ENCODE data around the gene CHRNA3.
"Not testable (repeated sequence)": the region's sequence is repeated elsewhere in the genome, so short reads cannot be mapped to it uniquely, and the experiment has no call there.

Gene CHRNA3

DNA sequence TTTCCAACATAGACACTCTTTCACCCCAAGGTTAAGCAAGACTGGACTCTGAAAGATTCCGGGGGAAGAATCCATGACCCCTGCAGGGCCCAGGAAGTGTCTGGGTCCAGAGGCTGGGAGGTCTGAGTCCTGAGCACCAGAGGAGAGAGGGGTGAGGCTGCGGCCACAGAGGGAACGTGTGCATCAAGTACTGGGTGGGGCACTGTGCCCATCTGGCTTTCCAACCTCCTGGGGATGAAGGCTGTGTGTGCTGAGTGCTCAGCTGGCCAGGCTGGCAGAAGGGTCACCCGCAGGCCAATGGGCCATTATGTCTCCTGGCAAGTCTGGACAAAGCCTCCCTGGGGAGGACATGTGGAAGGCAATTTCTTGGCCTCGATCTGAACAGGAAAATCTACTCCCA is 3.3 kb downstream of the CHRNA3 start:
- DNase-seq (ENCODE audit: low spot score), result no peak

DNA sequence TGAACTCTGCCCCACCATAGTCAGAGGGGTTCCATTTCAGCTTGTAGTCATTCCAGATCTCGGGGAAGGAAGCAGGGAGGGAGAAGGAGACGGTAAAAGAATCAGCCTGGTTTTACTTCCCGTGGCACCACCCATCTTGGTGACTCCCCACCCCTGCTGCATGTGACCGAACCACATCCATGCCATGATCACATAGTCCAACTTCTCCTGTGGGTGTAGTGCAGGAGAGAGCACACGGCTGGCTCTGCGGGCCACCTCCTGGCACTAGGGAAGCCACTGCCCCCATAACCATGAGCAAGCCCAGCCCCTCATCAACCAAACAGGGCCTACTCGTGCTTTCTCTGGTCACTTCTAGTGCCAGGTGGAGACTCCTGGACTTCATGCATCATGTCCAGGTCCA is 3.7 kb downstream of the CHRNA3 start:
- DNase-seq (ENCODE audit: low spot score), result no peak

DNA sequence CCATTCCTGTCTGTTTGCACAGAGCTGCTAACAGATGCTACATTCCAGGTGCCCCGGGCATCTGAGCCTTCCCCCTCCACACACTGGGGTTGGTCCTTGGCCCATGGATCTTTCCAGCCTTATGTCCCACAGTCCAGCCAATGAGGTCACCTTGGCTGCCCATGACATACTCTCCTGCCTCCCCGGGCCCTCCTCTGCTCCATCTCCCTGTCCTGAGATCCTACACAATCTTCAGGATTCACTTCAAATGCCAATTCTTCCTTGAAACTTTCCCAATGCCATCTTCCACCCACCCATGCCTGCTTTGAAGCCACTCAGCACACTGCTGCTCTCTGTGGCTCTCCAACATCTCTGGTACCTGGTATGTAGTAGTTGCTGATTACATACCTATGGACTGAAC is 4.3 kb downstream of the CHRNA3 start:
- DNase-seq (ENCODE audit: low spot score), result no peak

DNA sequence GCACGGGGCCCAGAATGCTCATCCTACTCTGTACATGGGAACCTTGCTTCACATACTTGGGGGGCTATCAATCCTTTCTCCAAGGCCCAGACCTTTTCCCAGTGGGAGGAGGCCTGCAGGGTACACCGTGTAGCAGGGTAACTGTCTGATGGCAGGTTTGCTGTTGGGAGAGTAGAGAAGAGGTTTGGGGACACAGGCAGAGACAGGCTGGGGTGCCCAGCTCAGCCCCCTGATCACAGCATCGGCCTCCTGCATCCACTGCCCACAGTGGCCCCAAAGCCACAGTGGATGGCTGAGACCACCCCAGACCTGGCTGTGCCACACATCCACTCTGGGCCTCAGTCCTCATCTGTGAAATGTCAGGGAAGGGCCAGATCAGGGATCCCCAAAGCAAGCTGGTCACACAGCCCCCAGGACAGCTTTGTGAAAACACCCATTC is 5.6 kb downstream of the CHRNA3 start:
- DNase-seq (ENCODE audit: low spot score), result no peak

DNA sequence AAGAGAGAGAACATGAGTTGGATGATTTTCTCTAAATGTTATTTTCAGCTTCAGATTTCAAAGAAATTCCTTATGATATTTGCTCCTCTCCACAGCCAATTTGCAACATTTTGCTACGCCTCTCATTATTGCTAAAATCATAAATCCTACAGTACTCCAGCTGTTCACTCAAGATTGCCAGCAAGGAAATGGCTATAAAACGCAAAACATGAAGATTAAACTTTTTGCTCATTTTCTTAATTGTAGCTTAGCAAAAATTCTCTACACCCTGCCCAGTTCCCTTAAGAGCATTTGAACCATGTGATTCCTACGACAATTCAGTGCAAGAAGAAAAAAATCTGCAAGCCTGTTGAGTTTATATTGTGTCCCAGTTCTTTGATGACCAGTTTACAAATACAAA is 6.8 kb downstream of the CHRNA3 start:
- DNase-seq (ENCODE audit: low spot score), result peak; percentile 0

DNA sequence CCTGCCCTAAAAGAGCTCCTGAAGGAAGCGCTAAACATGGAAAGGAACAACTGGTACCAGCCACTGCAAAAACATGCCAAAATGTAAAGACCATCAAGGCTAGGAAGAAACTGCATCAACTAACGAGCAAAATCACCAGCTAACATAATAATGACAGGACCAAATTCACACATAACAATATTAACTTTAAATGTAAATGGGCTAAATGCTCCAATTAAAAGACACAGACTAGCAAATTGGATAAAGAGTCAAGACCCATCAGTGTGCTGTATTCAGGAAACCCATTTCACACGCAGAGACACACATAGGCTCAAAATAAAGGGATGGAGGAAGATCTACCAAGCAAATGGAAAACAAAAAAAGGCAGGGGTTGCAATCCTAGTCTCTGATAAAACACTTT is 11.2 kb downstream of the CHRNA3 start:
- not testable (repeated sequence) for DNase-seq (ENCODE audit: low spot score)

DNA sequence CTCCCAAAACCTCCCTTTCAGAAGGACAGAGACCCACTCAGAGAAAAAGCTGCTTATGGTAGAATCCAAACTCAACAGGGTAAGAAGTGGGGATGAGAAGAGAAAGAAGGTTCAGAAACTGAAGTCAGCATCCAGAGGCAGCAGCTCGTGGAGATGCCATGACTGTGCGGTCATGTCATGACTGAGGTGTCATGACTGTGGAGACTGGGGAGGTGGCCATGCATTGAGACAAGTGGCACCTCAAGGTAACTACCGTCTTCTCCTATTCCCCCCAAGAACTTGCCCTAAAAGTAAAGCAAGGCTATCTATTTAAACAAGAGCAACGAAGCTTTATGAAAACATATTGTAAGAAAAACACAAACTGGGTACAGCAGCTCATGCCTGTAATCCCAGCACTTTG is 15.1 kb downstream of the CHRNA3 start:
- DNase-seq (ENCODE audit: low spot score), result no peak

DNA sequence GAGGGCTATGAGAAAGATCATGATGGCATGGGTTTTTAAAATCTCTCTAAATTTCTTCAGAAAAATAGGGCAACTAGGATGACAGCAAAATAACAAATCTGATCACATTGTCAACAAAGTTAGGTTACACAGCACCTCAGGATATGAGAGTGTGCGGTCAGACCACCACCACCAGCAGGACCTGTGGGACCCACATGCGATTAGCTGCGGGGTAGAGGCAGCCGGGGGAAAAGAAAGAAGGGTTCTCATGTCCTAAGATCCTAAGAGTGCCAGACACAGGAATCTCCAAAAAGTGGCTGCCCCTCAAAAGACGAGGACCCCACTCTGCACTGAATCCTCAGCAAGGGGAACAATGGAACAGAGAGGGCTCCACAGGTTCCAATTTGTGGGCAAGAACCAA is 15.6 kb downstream of the CHRNA3 start:
- no peak for DNase-seq (ENCODE audit: low spot score)

DNA sequence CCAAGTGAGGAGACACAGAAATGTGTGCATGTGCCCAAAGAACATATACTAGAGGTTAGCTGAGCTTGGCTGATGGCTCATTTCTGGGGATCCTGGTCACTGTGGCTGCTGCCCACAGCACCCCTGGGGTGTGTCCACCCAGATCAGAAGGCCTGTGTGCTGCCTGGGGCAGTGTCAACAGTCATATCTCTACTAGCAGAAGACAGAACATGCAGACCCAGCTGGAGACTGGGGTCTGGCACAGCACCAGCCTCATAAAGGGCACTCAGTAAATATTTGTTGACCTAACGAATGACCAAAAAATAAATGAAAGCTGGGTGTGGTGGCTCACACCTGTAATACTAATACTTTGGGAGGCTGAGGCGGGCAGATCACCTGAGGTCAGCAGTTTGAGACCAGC is 16.4 kb downstream of the CHRNA3 start:
- no peak for DNase-seq (ENCODE audit: low spot score)

DNA sequence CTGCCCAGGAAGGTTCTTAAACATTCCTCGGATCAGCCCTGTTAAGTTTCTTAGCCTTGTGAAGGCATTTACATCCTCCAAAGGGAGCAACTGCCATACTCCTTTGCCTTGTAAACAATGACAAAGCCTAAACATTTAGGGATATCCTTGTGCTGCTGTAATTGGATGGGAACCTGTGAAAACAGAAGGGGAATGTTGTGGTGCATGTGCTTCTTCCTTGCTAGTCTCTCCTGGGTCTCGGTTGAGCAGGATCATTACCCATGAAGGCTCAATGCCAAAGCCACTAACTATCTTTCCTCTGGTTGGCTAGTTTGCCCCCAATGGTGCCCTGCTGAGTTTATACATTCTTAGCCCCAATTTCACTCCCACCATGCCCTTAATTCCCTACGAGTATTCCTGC is 17.3 kb downstream of the CHRNA3 start:
- no peak for DNase-seq (ENCODE audit: low spot score)

DNA sequence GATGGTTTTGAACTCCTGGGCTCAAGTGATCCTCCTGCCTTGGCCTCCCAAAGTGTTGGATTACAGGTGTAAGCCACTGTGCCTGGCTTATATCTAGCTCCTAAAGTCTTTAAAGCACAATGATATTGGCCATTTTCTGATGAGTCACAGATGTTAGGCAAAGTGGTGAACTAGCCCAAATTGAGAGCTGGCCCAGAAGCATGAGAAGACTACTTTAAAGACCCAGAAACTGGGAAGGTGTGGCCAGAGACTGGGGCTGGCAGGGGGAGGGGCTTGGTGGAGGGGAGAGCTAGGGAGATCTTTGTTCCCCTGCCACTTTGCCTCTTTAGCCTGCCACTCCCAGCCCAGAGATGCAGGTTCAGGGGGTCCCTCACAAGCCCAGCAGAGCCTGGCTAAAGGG is 21.6 kb downstream of the CHRNA3 start:
- no peak for DNase-seq (ENCODE audit: low spot score)

DNA sequence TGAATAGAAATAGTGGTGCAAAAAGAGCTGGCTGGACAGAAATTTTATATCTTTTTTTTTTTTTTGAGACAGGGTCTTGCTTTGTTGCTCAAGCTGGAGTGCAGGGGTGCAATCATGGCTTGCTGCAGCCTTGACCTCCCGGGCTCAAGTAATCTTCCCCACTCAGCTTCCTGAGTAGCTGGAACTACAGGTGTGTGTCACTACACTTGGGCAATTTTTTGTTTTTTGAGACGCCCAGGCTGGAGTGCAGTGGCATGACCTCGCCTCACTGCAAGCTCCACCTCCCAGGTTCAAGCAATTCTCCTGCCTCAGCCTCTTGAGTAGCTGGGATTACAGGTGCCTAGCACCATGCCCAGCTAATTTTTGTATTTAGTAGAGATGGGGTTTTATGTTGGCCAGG is 22.4 kb downstream of the CHRNA3 start:
- no peak for DNase-seq (ENCODE audit: low spot score)

DNA sequence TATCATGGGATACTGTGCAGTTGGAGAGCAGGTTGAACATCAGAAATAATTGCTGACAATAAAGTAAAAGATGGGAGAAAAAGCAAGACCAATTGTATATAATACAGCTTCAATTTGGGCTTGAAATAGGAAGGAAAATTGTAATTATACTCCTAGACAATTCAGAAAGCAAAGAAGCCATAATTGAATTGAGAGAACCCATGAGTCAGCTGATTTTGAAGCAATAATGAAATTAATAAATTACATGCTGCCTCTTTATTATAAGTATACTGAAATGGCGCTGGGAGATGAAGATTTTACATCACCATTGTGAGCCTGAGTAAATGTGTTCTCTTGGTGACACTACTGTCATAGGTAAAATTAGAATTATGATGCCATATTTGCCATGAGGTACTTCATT is 23.2 kb downstream of the CHRNA3 start:
- DNase-seq (ENCODE audit: low spot score), result no peak

DNA sequence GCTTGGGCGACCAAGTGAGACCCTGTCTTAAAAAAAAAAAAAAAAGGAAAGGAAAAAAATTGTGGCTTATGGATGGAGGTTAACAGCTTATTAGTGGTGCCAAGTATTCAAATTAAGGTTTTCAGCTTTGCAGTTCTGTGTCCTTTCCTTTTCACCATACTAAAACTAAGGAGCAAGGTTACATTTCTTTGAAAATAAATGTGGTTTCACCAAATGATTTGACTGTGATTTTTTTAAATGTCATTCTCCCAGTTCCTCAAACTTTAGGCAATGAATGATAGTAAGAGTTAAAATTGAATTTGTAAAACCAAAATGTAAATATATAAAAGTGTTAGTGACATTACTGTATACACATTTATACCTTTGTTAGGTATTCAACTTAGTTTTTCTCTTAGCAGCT is 45.9 kb downstream of the CHRNA3 start:
- no peak for DNase-seq (ENCODE audit: low spot score)

DNA sequence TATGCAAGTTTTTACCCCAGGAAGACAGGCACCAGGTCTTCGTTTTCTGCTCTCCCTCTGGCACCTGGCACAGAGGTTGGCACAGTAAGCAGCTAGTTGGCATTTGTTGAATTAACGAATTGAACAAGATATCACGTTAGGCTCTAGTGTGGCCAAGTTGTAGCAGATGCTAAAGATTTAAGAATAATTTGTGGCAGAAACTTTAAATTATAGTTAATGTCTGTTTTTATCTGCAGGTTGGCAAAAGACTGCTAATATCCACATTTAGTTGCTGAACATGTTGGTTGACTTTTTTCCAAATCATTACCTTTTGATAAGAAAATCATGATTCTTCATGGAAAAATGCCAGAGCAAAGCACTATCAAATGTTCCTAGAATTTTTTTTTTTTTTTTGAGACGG is 47.4 kb downstream of the CHRNA3 start:
- no peak for DNase-seq (ENCODE audit: low spot score)

DNA sequence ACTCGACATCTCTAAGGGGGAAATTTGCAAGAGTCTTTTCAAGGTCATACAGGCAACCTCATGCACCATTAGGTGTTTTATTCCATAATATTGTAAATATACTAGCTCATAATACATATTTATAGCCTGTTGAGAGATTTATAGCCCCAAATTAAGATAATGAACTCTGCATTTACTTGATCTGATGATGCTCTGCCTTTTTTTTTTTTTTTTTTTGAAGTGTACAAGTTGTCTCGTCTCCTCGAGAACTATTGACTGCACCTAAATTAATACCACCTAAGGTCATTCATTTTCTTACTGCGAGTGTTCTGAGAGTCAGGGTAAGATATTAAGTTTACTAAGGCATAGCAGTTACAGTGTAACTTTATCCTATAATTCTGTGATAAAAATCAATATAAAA is 49.4 kb downstream of the CHRNA3 start:
- DNase-seq (ENCODE audit: low spot score), result no peak

DNA sequence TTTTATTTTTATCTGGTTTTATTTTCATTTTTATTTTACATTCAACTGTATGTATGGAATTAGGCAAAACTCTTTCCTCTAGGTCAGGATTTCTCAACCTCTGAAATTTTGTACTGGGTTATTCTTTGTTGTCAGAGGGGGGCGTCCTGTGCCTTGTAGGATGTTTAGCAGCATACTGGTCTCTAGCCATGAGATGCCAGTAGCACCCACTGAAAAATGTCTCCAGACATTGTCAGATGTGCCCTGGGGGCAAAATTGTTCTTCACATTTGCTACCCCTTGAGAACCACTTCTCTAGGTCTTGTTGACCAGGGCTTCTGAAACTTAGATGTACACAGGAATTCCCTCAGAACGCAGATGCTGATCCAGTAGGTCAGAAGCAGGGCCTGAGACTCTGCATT is 50.1 kb downstream of the CHRNA3 start:
- DNase-seq (ENCODE audit: low spot score), result no peak

DNA sequence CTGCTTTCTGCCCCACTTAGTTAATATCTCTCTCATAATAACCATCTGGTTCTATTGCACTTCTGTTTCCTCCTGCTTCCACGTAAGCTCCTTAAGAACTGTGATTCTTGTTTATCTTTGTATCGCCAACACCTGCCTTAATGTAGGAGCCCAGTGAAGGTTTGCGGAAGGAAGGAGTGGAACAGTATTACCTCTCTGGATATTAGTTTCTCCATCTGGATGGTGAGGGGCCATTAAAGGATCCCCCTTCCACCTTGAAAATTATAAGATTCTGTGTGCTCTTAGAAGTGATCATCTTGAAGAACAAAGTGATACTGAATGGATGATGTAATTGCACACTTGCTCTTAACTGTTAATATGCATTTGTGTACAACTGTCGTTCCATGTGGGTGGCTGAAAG is 53.3 kb downstream of the CHRNA3 start:
- DNase-seq (ENCODE audit: low spot score), result no peak

DNA sequence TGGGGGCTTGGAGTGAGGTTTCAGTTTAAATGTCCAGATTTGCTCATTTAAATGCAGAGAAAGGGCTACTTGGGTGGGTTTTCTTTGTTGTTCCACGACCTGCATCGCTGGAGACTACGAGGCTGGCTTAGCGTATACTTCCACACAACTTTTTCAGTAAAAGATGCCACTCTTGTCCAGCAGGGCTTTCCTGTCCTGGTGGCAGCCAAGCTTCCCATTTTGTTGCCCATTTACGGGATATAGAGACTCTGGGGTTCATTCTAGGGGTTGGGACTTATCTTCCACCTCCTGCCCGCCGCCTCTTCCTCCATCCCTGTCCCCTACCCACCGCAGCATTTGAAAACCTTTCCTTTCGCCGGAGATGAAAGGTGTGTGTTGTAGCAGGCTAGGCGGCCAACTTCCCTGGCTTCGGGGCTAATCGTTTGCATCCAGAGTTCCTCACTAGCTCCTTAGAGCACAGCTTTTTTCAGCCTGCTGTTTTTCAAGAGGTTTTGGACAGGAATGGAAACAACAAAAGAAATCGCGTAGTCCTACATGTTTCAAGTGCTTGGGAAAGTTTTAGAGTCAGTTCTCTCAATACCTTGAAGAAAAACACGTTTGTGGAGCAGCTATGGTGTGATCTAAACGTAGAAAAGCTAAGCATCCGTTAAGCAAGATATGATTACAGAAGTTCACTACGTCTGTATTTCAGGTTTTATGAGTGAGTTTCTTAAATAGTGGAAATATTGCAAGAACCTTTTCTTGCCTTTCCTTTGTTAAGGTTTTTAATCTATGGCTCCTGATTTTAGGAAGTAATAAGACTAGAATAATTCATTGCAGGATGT is 54.6 kb downstream of the CHRNA3 start:
- DNase-seq (ENCODE audit: low spot score), result peak; percentile 51

DNA sequence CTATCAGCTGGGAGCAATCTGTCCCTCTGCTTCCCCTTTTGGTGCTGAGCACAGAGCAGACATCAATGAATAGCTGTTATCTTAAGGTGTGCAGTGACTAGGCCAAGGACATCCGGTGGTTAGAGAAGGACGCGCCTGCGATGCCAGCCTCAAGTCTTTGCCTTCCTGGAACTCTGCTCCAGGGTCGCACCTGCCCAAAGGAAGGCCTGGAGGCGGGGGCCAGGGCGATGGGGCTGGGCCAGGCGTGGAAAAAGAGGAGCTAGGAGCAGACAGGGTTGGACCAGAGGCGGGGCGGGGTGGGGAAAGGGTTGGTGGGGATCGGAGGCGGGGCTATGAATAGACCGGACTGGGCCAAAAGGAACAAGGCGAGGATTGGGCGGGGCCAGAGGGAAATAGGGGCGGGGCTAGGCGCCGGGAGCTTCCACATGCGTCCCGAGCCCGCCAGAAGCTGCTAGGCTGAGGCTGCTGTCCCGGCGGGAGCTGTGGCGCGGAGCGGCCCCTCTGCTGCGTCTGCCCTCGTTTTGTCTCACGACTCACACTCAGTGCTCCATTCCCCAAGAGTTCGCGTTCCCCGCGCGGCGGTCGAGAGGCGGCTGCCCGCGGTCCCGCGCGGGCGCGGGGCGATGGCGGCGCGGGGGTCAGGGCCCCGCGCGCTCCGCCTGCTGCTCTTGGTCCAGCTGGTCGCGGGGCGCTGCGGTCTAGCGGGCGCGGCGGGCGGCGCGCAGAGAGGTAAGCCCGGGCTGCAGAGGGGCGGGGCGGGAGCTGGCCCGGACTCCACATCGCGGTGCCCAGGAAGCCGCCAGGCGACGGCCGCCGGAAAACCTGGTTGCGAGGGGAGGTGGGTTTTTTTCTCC is 55.5 kb downstream of the CHRNA3 start, which contains the start of gene CHRNA5:
TSS of gene CHRNA5 (plus strand) at position 424 of the 854 bp plus-strand sequence. CDS start at position 624, 200 bp downstream.
- peak; percentile 86 for DNase-seq (ENCODE audit: low spot score)

DNA sequence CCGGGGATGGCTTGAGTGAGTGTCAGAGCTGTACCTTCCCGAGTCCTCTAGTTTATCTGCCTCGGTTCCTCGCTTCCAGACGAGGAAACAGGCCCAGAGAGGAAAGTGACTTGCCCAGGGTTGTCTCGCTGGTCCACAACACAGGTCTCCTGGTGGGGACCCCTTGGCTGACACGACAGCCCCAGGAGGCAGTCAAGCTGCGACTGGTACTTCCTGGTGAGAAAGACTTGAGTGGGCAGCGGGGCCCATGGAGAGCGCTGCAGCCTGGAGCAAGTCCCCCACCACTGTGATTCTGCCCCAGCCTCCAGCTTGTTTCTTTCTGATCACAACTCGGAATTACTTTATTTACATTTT is 56.1 kb downstream of the CHRNA3 start:
- DNase-seq (ENCODE audit: low spot score), result no peak

DNA sequence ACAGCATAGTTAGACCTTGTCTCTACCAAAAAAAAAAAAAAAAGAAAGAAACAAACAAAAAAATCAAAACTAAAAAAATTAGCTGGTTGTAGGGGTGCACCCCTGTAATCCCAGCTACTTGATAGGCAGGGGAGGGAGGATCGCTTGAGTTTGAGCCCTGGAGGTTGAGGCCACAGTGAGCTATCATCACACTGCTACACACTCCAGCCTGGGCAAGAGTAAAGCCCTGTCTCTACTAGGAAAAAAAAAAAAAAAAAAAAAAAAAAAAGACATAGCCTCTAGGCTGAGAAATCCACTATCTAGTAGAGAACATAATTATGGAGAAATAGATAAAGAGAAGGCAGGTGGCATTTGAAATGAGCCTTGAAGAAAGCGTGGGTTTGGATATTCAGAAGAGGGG is 57.7 kb downstream of the CHRNA3 start:
- no peak for DNase-seq (ENCODE audit: low spot score)

DNA sequence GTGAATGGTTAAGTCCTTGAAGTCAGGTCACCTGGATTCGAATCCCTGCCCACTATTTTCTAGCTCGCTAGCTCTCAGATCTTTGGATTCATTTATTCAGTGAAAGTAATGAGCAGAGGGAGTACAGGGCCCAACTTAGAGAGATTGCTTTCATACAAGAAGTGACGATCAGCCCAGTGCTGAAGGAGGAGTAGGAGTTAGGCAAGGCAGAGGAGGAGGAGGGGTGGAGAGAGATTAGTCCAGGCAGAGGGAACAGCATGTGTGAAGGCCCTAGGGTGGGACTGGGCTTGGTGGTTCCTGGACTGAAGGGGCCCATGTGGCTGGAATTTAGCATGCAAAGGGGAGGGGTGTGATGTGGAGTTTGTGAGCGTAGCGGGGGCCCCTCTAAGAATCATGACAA is 59.3 kb downstream of the CHRNA3 start:
- no peak for DNase-seq (ENCODE audit: low spot score)

Measured in AG08396 (cell line).